AG08396 (cell line): Measurements from ENCODE around the gene CDK2AP2.
A peak's percentile ranks its signal among the peaks of the same experiment; 100 is the strongest.
"Not testable (repeated sequence)": the region's sequence is repeated elsewhere in the genome, so short reads cannot be mapped to it uniquely, and the experiment has no call there.

Experiments
- DNase-seq: peaks from one replicate; pipeline ENCODE4 v3.0.0; 2012; ENCODE audit warnings: low spot score, mixed read lengths

The CDK2AP2 gene

GRCh38 chr11:67466367-67466766 is 41.6 kb downstream of the CDK2AP2 start:
- no peak for DNase-seq

GRCh38 chr11:67465530-67465929 is 42.4 kb downstream of the CDK2AP2 start:
- not testable (repeated sequence) for DNase-seq

GRCh38 chr11:67465189-67465510 is 42.8 kb downstream of the CDK2AP2 start:
- no peak for DNase-seq

GRCh38 chr11:67464411-67465188 is 43.4 kb downstream of the CDK2AP2 start:
- peak; percentile 84 for DNase-seq

- DNase-seq: no peak
These were observed 44.1 kb downstream of the CDK2AP2 start for GRCh38 chr11:67463680-67464410.

GRCh38 chr11:67463186-67463585 is 44.8 kb downstream of the CDK2AP2 start:
- DNase-seq: no peak

GRCh38 chr11:67458266-67458665 is 49.7 kb downstream of the CDK2AP2 start:
- DNase-seq: no peak

GRCh38 chr11:67457453-67457852 is 50.5 kb downstream of the CDK2AP2 start:
- DNase-seq: no peak
